HG02642 (cell line): ENCODE measurements around the gene YAP1.

Experiments
- ATAC-seq: cut with Tn5 transposase; IDR thresholded peaks from one replicate; pipeline ENCODE4 v1.9.1; 2021; ENCODE audit warnings: mild to moderate bottlenecking; ENCODE audit not compliant: unreplicated experiment, poor library complexity

The YAP1 gene

DNA sequence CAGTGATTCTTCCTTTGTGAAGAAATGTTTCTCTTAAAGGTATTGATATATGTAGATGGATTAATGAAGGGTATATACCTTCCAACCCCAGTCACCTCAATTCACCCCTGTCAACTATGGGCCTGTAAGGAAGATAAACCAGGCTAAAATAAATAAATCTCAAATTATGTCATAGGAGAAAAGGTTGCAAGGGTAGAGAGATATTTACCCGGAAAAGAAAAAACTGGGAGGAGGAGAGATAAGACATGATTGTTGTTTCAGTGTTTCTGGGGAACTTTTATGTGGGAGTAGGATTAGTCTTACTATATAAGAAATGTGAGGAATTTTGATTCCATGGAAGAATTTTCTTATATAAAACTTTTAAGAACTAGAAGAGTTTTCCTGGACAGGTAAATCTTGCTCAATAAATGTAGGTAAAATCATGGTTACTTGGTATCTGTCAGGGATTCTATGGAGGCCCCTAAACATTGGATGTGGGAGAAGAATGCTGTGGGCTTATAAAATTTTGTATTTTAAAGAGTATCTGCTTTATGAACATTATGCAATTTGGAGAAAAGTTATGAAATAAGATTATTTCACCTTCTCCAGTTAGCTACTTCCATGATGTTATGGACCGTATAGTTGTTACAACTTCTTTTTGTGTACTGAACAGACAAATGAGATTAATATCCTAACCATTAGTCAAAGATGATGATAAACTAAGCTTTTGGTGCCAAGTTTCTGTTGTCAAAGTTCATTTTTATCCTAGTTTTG, 6.4 kb downstream of the YAP1 start:
- ATAC-seq = no peak

DNA sequence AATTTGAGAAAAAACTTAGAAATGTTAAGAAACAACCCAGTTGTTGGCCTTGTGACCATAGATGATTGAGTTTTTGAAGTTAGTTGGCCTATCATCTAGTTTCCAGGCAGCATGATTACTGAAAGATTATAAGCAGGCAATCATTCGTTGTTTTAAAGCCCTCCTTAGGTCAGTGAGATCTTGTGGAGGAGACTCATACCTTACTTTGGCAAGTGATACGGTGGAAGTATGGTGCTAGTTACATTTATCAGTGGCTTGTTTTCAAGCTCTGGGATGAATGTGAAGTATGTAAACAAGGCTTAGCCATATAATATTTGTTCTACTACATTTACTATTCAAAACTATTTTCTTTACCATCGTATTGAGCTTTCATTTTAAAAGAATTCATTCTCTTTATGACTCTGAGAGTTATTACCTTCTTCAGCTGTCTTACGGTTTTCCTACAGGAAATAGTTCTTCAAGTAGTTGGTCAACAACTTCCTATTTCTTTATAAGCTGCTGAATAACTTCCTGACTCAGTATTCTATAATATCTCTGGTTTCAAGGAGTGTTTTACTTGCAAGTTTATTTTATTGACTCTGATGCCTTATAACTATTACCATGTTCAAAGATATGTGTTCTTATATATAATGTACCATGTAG, 7.3 kb downstream of the YAP1 start:
- ATAC-seq = no peak

DNA sequence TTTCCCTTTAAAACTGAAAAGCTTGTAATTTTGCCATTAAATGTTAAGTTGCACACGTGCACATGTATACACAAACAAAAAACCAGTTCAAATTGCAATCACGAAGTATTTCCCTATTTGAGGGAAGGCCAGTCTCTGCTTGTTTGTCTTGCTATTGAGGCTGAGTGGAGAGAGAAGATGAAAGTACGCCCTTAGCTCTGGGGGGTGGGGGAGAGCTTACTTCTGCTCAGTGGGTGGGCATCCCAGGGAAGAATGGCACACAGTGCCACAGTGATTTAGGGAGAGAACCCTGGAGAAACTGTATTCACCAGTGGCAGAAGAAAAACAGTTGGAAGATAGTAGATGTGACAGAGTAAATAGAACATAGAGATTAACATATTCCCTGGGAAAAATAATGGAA, 8.7 kb downstream of the YAP1 start:
- ATAC-seq = no peak

DNA sequence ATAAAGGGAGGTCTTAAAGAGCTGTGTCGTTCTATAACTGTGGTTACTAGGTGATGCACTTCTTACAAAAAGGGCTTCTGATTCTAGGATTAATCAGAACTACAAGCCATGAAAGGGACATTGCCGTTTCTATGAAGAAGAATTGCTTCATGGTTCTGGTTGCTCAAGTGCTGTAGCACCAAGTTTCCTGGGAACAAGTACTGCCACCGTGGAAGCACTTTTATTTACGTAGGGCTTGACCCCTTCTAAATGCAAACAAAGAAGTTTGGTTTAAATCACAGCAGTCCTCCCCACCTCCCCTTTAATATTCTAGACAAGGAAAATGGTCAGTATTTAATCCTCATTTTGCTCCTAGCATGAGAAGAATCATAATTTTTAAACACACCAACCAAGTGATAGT, 9.8 kb downstream of the YAP1 start:
- ATAC-seq = no peak

DNA sequence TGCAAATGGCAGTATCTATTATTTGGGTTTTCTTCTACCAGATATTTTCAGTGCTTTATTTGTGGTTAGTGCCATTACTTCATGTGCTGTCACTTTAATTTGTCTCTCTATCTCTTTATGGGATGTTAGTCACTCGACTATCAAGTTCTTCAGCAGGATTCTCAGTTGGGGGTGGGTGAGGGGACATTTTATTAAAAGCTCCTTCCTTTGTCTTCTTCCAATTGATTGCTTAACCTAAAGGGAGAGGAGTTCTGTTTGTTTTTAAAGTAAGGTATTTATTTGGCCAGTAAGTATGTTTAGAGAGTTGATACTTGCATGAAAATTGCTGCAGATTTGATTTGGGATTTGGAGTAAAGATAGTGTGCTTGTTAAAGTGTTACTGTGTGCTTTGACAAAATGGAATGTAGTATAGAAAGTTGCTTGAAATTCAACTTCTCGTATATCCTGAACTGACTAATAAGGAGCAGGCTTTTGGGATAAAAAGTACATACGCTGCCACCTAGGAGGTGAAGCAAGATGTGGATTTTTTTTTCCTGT, 10.3 kb downstream of the YAP1 start:
- ATAC-seq = no peak

DNA sequence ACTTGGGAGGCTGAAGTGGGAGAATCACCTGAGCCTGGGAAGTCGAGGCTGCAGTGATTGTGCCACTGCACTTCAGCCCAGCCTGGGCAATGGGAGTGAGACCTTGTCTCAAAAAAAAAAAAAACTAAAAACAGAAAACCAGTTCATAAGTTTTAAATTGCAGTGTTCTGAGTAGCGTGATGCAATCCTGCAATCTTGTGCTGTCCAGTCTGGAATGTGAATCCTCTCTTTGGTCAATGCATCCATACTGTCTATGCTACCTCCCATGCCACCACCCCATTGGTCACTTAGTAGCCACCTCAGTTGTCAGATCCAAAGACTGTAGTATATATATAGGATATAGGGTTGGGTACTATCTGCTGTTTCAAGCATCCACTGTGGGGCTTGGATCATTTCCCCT, 11.1 kb downstream of the YAP1 start:
- ATAC-seq = no peak

DNA sequence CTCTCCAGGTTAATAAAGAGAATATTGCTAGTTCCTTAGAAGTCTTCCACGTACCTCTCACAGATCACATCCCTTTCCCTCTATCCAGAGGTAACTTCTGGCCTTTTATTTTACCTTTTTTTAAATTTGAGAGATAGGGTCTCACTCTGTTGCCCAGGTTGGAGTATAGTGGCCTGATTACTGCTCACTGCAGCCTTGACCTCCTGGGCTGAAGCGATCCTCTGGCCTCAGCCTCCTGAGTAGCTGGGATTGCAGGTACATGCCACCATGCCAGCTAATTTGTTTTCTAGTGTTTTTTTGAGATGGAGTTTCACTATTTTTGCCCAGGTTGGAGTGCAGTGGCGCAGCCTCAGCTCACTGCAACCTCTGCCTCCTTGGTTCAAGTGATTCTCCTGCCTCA, 24.4 kb downstream of the YAP1 start:
- ATAC-seq = no peak

DNA sequence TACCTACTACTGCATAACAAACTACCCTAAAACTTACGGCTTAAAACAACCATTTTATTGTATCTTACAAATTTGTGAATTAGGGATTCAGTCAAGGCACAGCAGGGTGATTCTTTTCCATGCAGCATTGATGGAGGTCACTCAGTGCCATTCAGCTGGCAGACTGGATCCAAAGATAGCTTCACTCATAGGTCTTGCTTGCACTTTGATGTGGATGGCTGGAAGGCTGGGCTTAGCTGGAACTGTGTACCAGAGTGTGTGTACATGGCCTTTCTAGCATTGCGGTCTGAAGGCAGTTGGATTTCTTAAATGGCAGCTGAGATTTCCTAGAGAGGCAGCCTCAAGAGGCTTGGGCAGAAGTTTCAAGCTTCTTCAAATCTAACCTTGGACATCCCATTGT, 25.0 kb downstream of the YAP1 start:
- ATAC-seq = no peak

DNA sequence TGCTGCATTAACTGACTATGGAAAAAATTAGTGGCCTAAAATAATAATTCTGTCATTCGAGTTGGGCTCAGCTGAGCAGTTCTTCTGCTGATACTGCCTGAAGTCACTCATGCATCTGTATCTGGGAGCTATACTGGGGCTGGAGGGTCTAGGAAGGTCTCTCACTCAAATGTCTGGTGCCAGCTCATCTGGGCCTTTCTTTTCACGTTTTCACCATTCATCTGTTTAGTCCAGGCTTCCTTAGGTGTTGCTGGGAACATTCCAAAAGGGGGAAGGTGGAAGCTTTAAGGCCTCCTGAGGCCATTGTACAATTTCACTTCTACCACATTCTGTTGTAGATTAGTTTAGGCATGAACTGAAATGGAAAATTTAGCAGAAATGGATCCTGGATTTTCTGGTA, 28.0 kb downstream of the YAP1 start:
- no peak for ATAC-seq

DNA sequence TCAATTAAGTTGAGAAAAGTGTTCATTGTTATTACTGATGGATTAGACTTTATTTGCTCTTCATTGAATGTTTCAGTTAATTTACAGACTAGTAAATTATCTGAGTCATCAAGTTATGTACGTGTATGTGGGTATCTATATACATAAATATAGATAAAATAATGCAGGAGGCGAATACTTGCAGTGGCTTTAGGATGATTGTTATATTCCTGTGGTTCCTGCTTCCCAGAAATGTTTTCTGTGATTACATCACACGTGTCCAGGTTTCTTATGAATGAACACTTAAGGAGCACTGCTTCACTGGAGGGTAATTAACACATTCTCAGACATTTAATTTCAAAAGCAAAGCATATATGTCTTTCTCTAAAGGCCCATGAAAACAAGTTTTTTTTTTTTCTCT, 28.4 kb downstream of the YAP1 start:
- no peak for ATAC-seq

DNA sequence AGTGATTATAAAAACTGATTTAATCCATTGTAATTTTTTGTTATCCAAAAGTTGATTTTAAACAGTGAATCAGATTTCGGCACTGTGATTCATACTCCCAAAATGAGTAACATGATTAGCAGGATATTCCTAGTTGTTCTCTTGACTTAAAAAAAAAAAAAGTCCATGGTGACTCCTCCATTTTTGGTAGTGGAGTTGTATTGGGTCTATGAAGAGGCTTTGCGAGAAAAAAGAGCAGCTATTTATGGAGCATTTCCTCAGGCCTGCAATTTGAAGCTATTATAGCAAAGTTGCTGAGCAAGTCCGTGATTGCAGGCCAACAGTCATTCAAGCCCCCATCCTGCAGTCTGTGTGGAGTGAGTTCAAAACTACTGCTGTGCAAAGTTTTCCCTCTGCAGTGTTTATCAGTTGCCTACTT, 28.8 kb downstream of the YAP1 start:
- no peak for ATAC-seq

DNA sequence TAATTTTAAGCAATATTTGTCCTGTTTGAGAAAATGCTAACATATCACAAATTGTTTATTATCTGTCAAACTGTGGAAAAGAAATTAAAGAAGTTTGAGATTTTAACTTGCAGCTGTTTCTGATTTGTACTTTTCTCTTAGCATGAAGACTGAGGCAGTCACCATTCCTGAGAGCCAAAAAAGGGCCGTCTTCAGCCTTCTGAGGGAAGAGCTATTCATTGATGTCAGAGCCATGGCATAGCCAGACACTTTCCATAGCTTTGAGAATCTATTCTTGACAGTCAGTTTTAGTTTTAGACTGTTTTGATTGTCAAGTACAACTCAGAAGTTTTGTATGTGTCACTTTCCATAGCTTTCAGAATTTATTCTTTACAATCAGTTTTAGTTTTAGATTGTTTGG, 32.1 kb downstream of the YAP1 start:
- ATAC-seq = no peak

DNA sequence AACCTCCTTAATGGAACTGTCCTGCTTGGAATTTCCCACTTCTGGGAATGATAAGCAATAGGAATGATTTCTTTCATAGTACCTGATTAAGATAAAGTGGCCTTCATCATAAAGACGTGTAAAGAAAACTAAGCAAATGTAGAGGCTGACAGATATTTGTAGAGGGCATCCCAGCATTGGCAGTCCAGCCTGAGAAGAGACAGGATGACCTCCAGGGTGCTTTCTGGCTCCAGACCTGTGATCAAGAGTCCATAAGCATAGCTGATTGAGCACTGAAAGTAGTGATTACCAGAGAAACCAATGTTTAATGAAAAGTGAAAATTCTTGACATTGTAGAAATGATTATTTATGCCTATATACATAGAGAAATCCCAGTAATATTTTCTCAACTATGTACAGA, 33.6 kb downstream of the YAP1 start:
- no peak for ATAC-seq

DNA sequence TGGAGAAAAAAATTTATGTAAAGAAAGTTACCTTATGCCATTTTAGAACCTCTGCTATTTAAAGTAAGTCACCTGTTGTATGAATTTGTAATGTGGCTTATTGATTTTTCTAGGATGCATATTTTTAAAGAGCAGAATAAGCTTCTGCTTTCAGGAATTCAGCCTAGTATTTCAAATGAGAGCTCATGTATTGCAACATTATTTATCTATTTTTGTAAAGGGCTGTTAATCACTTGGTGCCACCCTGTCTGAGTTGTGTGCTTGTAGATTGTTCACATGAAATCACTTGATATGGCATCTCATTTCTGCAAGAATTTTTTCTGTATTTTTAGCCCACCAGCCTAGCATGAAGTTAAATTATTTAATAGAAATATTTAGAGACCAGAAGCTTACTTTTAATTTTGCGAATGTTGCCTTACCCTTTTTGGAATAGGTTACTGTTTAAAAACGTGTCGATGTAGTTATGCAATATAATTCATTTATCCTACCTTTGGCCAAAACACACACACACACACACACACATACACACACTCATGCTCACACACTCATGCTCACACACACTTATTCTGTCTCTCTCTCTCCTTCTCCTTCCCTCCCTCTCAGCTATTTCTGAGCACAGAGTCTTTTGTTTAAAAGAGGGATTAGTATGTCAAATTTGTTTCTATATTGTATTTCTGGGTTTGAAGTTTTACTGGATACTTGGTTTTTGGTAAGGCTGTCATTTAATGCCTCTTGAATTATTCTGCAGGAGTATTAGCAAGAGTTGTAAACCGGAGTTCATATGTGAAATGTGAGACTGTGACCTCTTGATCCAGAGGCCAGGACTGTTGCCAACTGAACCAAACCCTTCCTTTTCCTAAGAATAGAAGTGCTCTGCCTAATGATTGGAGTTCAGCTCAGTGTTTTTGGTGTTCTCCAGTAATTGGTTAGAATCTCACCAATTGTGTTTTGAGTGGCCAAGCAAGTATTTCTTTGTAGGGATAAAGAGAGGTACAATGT, 34.4 kb downstream of the YAP1 start:
- ATAC-seq = no peak

DNA sequence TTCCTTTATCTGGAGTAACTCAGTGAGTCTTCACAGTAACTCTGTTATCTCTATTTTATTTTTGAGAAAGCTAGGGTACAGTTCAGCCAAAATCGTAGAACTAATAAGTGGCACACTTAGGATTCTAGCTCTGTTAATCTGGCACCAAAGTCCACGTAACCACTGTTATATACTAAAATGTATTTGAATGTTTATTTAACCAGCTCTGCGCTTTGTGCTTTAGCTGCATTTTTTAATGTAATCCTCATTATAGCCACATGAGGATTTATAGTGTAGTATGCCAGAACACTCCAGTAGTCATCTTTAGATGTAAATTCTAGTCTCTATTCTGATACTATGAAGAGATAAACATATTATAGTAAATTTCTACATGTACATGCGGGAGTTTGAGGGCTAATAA, 36.8 kb downstream of the YAP1 start:
- ATAC-seq = no peak

DNA sequence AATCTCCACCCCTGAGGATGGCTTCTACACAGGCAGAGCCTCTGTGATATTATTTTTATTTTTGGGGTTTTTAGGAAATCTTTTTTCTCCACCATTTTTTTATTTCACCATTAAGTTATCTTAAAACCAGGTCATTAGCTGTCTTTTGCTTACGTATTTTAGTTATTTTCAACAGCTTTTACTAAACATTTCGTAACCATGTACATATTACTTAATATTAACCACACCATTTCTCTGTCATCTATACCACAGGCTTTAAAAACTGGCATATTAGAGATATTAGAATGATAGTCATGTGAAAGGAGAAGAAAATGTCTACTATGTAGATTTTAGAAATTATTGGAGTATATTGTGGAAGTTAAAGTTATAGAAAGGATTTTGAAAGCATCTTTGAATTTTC, 37.4 kb downstream of the YAP1 start:
- no peak for ATAC-seq

DNA sequence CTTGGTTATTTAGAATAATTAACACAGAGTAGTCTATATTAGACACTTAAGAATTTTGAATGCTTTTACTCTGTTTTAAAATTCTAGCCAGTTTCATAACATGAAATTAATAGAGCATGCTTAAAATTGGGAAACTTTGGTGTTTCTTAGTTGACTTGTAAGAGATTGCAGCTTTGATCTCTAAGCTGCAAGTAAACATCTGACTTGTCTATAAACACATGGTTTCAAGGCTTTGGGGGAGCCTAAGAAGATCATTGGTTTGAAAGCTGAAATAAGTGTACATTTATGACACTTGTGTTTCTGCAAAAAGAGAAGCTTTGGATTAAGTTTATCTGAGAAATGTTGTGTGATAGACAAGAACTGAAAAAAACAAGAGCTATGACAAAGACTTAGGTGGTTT, 37.8 kb downstream of the YAP1 start:
- ATAC-seq = no peak

DNA sequence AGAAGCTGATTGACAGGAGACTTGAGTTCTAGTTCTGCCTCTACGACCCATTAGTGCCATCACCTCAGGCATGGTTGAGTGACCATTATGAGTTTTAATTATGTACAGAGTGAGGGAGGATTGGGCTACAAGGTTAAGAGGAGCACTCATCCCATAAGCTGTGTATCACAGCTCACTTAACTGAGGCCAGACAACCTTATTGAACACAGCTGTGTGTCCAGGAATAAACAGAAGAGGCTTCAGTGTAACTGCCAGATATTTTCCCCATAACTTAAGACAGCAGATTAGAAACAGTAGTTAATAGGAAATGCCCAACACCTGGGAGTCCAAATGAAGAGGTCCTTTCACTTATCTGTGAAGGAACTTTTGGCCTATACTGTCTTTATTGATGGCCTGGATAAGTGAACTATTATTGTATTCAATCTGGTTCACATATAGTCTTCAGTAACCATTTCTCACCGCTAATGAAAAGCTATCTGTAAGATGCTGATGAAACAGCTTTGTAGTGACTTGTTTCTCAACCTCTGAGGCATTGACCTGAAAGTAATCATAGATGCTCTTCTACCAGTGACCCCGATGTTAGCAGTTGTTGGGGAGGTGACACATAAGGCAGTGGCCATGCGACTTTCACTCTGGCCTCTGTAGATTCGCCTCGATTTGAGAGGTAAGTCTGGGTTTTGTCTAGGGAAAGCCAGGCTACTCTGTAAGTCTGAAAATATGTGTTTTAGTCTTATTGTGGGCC, 41.7 kb downstream of the YAP1 start:
- no peak for ATAC-seq

DNA sequence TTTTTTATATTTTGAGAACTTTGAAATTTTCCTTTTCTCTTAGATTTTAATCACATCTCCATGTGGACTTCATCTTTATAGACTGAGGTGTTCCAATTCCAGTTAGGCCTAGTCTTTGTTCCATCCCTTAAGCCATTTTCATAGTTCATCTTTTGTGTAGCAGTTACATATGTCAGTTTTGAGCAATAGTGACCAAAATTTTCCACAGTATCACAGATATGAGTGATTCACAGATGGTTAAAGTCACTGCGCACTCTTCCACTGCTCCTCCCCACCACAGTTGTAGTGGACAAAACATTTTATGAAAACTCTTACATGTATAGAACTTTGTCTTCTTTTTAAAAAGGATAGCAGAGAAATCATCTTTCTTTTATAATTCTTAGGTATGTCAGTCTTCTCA, 42.8 kb downstream of the YAP1 start:
- ATAC-seq = no peak

DNA sequence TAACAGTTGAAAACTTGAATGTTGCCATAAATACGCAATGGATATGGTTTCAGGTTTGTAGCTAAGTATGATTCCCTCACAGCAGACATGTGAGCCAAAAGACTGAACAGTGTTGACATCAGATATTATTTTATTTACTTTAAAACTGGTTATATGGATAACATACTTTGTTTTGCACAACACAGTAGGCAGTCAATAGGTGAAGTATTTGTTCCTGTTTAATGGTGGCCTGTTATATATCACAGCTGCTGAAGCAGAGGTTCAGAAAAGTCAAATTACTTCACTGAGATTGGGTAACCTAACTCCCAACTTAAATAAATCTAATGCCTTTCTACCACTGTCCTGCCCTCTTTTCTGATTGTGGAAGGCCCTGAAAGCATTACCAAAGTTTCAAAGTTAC, 44.6 kb downstream of the YAP1 start:
- no peak for ATAC-seq
